Tibial nerve (tissue), 4 donors: ENCODE measurements around the gene CALHM6.

Source experiments
- CTCF ChIP-seq, 5 experiments: fragments of 200-600 bp in 3 of 5; fragments of 450-650 bp in 2 of 5; sonication (generic) in 3 of 5; IDR thresholded peaks; one replicate each; pipeline ENCODE4 v1.5.1; 2016 to 2019; ENCODE audit warnings: antibody characterized with exemption in 5 of 5, mild to moderate bottlenecking in 3 of 5, moderate library complexity in 2 of 5
- EP300 ChIP-seq, 2 donors: sonication (generic); formaldehyde crosslinking; IDR thresholded peaks; one replicate each; pipeline ENCODE4 v1.6.1; 2017; ENCODE audit warnings: antibody characterized with exemption in 2 of 2, mild to moderate bottlenecking in 1 of 2
- POLR2A ChIP-seq, 2 donors: fragments of 450-650 bp; IDR thresholded peaks; one replicate each; pipeline ENCODE4 v1.6.1; 2017; ENCODE audit warnings: antibody characterized with exemption in 2 of 2, mild to moderate bottlenecking in 2 of 2, moderate library complexity in 2 of 2

- TF ChIP-seq CTCF (IDR thresholded peaks at IDR 0.05), result no peak
- TF ChIP-seq POLR2A (IDR thresholded peaks at IDR 0.05), result no peak
- TF ChIP-seq EP300 (IDR thresholded peaks at IDR 0.05), result no peak
Measured at GRCh38 chr6:116445102-116445501, 16.1 kb upstream of the CALHM6 start.
